ENCODE measurements around the gene TRIM54. TPM values are rescaled to one million over a fixed set of nuclear protein-coding genes. Genes with fewer than 3 reads are reported as not detected.
"Not testable (repeated sequence)": the region's sequence is repeated elsewhere in the genome, so short reads cannot be mapped to it uniquely, and the experiment has no call there.

The TRIM54 gene
- total RNA-seq, 4 donors from 2014 or later: 0.22 to 1.6 (median 0.54) TPM; not detected in 1

DNA sequence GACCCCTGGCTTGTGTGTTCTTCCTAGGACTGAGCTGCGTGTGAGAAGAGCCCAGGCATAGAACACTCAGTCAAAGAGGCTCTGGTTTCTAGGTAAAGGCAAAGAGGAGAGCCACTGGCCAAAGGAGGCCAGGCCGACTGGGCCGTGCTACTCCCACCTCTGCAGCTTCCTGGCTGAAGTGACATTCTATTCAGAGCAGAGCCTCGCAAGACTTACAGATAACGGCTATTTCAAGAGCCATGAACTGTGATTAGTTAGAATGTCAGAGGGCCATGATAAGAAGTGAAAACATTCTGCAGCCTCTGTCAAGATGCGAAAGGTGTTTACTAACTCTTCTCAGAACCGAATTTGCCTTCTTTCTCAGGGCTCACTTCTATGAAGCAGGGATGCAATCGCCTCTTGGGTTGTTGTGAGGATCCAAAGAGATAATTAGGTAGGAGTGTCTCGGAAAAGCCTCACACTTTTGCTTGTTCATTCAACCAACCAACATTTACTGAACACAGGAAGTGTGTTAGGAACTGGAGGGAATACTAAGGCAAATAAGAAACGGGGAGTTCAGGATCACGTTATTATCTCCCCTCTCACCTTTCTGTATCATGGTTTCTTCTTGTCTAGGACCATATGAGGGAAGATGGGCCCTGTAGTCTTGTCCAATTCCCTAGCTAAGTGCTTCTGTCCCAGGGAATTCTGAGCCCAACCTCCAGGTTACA, 10.4 kb upstream of the TRIM54 start:
- H3K9me3 ChIP-seq: no peaks in the 10 kb centered on the region
- no peak overlapping the region for H3K4me3 ChIP-seq (replicated peaks in 1 of 3)
- H3K36me3 ChIP-seq: no peaks in the 10 kb centered on the region
- no peak overlapping the region for H3K27ac ChIP-seq
- no peaks in the 10 kb centered on the region for H3K27me3 ChIP-seq
- TF ChIP-seq POLR2A (IDR thresholded peaks at IDR 0.05): no peak
- TF ChIP-seq CTCF (IDR thresholded peaks at IDR 0.05): no peak
- no peak for DNase-seq
- WGBS, 2 donors: 77 to 78% methylated on average over 11 of the region's 11 CpGs
- intact Hi-C loops (cut with DNase I): no loop called here
- no peaks in the 10 kb centered on the region for H3K4me1 ChIP-seq

DNA sequence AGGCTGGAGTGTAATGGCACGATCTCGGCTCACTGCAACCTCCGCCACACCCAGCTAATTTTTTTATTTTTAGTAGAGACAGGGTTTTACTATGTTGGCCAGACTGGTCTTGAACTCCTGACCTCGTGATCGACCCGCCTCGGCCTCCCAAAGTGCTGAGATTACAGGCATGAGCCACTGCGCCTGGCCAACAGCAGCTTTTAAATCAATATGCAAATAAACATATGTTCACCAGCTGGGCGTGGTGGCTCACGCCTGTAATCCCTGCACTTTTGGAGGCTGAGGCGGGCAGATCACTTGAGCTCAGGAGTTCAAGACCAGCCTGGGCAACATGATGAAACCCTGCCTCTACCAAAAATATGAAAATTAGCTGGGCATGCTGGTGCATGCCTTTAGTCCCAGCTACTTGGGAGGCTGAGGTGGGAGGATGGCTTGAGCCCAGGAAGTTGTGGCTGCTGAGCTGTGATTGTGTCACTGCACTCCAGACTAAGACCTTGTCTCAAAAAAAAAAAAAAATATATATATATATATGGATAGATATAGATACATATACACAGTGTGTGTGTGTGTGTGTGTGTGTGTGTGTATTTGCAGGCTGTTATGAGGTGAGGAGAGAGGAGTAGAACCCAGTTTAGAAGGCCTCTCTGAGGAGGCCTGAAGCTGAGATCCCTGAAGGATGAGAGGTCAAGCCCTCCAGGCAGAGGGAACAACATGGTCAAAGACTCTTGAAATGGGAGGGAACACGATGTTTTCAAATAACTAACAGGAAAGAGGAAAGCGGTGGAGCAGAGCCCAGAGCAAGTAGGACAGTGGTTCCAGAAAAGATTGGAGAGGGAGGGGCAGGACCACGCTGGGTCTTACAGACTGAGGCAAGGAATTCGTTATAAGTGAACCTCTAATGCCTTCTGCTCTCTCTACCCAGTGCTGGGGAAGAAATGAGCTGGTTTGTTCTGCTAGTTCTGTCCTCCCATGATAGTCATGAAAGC, 9.4 kb upstream of the TRIM54 start:
- intact Hi-C loops (cut with DNase I); H3K36me3 ChIP-seq; H3K9me3 ChIP-seq; H3K27me3 ChIP-seq; H3K27ac ChIP-seq; H3K4me3 ChIP-seq (replicated peaks in 1 of 3); H3K4me1 ChIP-seq: not testable (repeated sequence)
- DNase-seq: peak in 1 of 2 donors; percentile 41
- WGBS, 2 donors: 85 to 86% methylated on average over 15 of the region's 15 CpGs

GRCh38 chr2:27275211-27276150, 6.7 kb upstream of the TRIM54 start, which contains the start of gene DNAJC5G:
DNAJC5G (plus strand) TSS chr2:27275433; CDS start chr2:27276729, 1,296 bp downstream.
- no peaks in the 10 kb centered on the region for H3K27me3 ChIP-seq
- H3K4me1 ChIP-seq: peaks cover 0 to 8% of the 10 kb centered on the region in 2 donors
- H3K27ac ChIP-seq: no peak within 1 kb of the TSS
- no peak within 1 kb of the TSS for H3K4me3 ChIP-seq (replicated peaks in 1 of 3)
- H3K36me3 ChIP-seq: no peaks in the 10 kb centered on the region
- peak in 1 of 2 donors; percentile 46 for DNase-seq
- WGBS, 2 donors: 71 to 73% methylated on average over 34 to 39 of the region's 39 CpGs
- intact Hi-C loops (cut with DNase I): loop anchor here (5.0 kb wide), 1 partner anchor 178 kb away; no protein-coding TSS in a partner anchor
- H3K9me3 ChIP-seq: no peaks in the 10 kb centered on the region
- TF ChIP-seq POLR2A (IDR thresholded peaks at IDR 0.05) (no peak), CTCF (IDR thresholded peaks at IDR 0.05) (no peak)

GRCh38 chr2:27278010-27278409, 4.2 kb upstream of the TRIM54 start:
- Histone ChIP-seq H3K27ac (peak overlapping the region; percentile 24 to 70 (median 49)), H3K4me3 (replicated peaks in 1 of 3) (no peak overlapping the region), H3K4me1 (peaks cover 0 to 12% of the 10 kb centered on the region in 2 donors), H3K36me3 (no peaks in the 10 kb centered on the region), H3K27me3 (no peaks in the 10 kb centered on the region), H3K9me3 (no peaks in the 10 kb centered on the region)
- no peak for TF ChIP-seq CTCF (IDR thresholded peaks at IDR 0.05)
- TF ChIP-seq POLR2A (IDR thresholded peaks at IDR 0.05): no peak
- intact Hi-C loops (cut with DNase I): loop anchor here (5.0 kb wide), 1 partner anchor 181 kb away; no protein-coding TSS in a partner anchor
- peak; percentile 71 to 78 for DNase-seq
- 17 to 32% methylated on average over 1 of the region's 1 CpG for WGBS, 2 donors

- H3K27me3 ChIP-seq: no peaks in the 10 kb centered on the region
- DNase-seq: no peak
- intact Hi-C loops (cut with DNase I): loop anchor here (5.0 kb wide), 1 partner anchor 34 kb away; no protein-coding TSS in a partner anchor
- H3K27ac ChIP-seq: no peak overlapping the region
- TF ChIP-seq POLR2A (IDR thresholded peaks at IDR 0.05) (no peak), CTCF (IDR thresholded peaks at IDR 0.05) (no peak)
- no peak overlapping the region for H3K4me3 ChIP-seq (replicated peaks in 1 of 3)
- 87 to 89% methylated on average over 3 of the region's 3 CpGs for whole genome bisulfite sequencing, 2 donors
- no peaks in the 10 kb centered on the region for H3K36me3 ChIP-seq
- no peaks in the 10 kb centered on the region for H3K9me3 ChIP-seq
- H3K4me1 ChIP-seq: peaks cover 0 to 17% of the 10 kb centered on the region in 2 donors
Observed at GRCh38 chr2:27280826-27281225, 1.4 kb upstream of the TRIM54 start.

All from thyroid gland (tissue), 4 donors.